Measurements from ENCODE around the gene SEMA5A.

DNA sequence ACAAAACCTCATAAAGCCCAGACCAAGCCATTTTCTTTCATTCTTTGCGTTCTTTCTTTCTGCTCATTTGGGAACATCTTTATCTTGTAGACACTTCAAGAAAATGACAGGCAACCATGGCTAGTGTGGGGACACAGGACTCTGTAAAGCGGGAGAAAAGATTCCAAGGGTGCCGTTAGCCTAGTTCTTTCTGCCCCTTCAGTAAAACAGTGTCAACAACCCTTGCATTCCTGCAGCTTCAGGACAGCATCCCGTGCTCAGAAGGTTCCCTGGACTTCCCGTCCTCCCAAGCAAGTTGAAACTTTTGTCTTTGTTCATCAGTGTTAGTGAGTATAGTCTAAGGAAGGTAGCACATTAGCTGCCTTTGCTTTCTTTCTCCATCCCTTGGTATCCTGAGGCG is 42.4 kb upstream of the SEMA5A start:
- TF ChIP-seq, protein P1, sequence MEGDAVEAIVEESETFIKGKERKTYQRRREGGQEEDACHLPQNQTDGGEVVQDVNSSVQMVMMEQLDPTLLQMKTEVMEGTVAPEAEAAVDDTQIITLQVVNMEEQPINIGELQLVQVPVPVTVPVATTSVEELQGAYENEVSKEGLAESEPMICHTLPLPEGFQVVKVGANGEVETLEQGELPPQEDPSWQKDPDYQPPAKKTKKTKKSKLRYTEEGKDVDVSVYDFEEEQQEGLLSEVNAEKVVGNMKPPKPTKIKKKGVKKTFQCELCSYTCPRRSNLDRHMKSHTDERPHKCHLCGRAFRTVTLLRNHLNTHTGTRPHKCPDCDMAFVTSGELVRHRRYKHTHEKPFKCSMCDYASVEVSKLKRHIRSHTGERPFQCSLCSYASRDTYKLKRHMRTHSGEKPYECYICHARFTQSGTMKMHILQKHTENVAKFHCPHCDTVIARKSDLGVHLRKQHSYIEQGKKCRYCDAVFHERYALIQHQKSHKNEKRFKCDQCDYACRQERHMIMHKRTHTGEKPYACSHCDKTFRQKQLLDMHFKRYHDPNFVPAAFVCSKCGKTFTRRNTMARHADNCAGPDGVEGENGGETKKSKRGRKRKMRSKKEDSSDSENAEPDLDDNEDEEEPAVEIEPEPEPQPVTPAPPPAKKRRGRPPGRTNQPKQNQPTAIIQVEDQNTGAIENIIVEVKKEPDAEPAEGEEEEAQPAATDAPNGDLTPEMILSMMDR (IDR thresholded peaks at IDR 0.05) = no peak
- TF ChIP-seq POLR2A (IDR thresholded peaks at IDR 0.05) (no peak), EP300 (IDR thresholded peaks at IDR 0.05) (no peak), POLR2AphosphoS5 (IDR thresholded peaks at IDR 0.05) (no peak)
